Right renal pelvis (tissue), 4 donors: ENCODE measurements around the gene NOTCH2. TPM values are rescaled to one million over a fixed set of nuclear protein-coding genes. Genes with fewer than 3 reads are reported as not detected.
A peak's percentile ranks its signal among the peaks of the same experiment; 100 is the strongest.
"Not testable (repeated sequence)": the region's sequence is repeated elsewhere in the genome, so short reads cannot be mapped to it uniquely, and the experiment has no call there.

Source experiments
- DNase-seq, 4 donors: peaks; one replicate each; pipeline ENCODE4 v3.0.0-alpha.2; 2013; ENCODE audit warnings: low read depth in 4 of 4, low spot score in 3 of 4, missing footprints in 1 of 4
- polyA plus RNA-seq, 4 donors: library from polyadenylated mRNA; unstranded; fragments of 120-200 nt; gene quantifications; one replicate each; pipeline ENCODE4 v1.2.1, GENCODE V29; 2013; ENCODE audit not compliant: insufficient read length in 4 of 4

NOTCH2 gene
- polyA plus RNA-seq, result 100 to 1,000 TPM; 144 to 158 (median 149) TPM

GRCh38 chr1:120069067-120069919 is at the start of gene NOTCH2:
Gene NOTCH2 (minus strand): TSS chr1:120069662. CDS start chr1:120069406, 256 bp downstream.
- peak in 1 of 4 donors; percentile 1 for DNase-seq

GRCh38 chr1:120117371-120118177 is 48.1 kb upstream of the NOTCH2 start:
- DNase-seq, result not testable (repeated sequence)

DNA sequence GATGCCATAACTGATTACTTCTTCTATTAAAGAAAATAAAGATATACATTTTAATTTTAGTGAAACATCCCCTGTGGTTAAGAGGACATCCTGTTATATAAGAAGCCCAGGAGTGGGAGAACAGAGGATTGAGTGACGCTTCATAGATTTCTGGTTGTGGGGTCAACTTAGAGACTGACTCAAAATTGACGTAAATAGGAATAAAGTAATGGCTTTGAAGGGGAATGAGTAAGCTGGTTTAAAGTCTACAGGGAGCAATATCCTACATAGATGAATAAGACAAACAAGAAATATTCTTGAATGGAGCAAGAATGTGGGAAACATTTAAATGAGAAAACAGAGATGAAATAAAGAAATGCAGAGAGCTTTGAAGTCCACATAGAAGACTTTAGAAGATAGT is 46.6 kb upstream of the NOTCH2 start:
- not testable (repeated sequence) for DNase-seq

DNA sequence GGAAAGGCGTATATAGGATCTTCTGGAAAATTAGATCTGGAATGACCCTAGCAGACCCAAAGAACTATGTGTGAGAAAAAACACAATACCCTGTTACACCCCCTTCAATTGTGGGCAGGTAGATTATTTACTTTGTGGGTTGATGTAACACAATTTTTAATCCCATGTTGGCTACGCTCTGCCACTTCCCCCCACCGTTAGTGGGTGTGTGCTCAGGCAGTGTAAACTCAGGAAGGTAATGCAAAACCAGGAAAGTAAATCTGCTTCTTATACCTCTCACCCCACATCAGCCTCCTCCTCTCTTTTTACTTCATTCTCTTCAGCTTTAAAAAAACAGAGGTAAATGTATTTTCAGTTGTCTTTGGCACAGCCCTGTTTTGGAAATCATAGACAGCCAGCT is 43.7 kb upstream of the NOTCH2 start:
- DNase-seq, result not testable (repeated sequence)

DNA sequence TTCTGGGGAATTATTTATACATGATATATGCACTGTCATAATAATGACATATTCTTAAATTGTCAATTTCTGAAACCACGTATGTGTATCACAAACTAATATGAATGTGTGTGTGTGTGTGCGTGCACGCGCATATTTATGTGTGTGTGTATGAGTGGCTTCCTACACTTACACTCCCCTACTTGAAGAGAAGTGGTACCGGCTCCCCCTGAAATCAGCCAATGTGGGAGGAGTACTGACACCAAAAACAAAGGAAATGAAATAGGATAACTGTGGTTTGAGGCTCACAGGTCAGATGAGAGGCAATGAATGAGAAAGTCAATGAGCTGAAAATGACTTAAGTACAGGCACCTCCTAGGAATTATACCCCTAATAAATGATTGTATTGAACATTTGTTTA is 42.8 kb upstream of the NOTCH2 start:
- DNase-seq, result not testable (repeated sequence)

GRCh38 chr1:120111771-120112170 is 42.3 kb upstream of the NOTCH2 start:
- DNase-seq, result not testable (repeated sequence)

GRCh38 chr1:120111008-120111407 is 41.5 kb upstream of the NOTCH2 start:
- not testable (repeated sequence) for DNase-seq

GRCh38 chr1:120109656-120110055 is 40.2 kb upstream of the NOTCH2 start:
- not testable (repeated sequence) for DNase-seq

GRCh38 chr1:120109180-120109579 is 39.7 kb upstream of the NOTCH2 start:
- not testable (repeated sequence) for DNase-seq

- not testable (repeated sequence) for DNase-seq
Measured at GRCh38 chr1:120105288-120105687, 35.8 kb upstream of the NOTCH2 start.

DNA sequence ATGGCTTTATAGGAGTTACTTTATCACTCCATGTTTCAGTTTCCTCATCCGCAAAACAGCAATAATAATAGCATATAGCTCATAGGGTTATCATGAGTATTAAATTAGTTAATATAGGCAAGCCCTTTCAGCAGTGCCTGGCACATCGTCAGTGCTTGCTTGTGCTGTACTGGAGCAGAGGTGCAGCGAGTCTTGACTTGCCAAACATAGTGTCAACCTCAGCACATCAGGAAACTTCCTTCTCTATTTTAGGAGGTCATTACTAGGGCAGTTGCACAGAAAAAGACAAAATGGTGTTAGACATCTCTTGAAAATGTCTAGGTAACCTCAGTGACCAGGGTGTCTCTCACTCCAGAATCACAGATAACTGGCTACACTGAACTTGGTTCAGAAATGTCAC is 34.3 kb upstream of the NOTCH2 start:
- not testable (repeated sequence) for DNase-seq

- DNase-seq, result not testable (repeated sequence)
Measured at GRCh38 chr1:120101593-120101992, 32.1 kb upstream of the NOTCH2 start.

- DNase-seq, result not testable (repeated sequence)
Measured at GRCh38 chr1:120100590-120100989, 31.1 kb upstream of the NOTCH2 start.

DNA sequence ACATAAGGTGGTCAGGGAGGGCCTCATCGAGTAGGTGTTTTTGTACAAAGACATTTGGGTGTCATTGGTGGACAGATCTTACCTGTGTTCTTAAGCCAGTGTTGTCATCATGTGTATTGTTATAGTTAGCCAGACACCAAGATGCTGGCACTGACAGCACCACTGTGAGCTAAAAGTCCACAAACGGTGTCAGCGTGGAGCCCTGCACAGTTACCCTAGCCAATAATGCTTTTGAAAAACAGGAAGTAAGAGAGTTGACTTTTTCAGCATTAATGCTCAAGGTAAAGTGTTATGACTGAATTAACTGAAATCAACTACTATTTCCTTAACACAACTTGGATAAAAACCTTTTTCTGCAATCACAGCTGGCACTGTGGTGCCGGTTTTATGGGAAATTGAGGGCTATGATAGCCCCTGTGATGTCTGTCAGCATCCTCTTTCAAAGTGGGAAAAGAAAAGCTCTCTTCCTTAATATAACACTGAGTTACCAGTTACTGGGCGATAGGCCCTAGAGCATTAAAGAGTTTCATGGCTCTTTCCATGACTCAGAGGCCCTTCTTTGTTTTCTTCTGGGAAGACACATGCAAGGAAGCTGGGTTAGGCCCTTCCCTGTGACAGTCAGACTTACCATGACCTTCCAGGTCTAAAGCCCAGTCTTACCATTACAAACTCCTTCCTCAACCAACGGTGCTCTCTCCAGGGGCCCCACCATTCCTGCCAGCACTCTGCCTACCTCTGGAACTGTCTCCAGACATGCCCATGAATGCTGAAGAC is 29.7 kb upstream of the NOTCH2 start:
- DNase-seq, result not testable (repeated sequence)

DNA sequence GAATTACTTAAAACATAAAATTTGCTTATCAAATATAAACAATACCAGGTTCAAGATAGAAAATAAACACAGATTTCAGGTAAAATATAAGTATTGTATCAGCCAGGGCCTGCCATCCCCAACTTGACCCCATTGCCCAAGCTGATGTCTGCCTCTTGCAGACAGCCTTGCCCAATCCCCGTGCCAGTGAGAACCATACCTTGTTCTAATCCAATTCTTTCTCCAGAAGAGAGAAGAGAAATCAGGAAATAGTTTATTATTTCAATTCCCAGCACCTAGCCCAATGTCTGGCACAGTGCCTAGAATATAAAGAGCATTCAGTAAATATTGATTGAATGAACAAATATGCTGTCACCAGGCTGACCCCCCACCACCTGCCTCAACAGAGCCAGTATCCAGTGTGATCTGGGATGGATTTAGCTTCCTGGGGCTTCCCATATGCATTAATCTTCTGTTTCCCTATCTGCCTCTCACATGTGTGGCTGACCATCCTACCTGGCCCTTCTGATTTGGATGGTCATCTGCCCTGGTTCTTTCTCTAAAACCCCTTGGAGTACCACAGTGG is 27.6 kb upstream of the NOTCH2 start:
- DNase-seq, result not testable (repeated sequence)

- not testable (repeated sequence) for DNase-seq
Measured at GRCh38 chr1:120093548-120094181, 24.2 kb upstream of the NOTCH2 start.

- not testable (repeated sequence) for DNase-seq
Measured at GRCh38 chr1:120092232-120093218, 23.1 kb upstream of the NOTCH2 start.

DNA sequence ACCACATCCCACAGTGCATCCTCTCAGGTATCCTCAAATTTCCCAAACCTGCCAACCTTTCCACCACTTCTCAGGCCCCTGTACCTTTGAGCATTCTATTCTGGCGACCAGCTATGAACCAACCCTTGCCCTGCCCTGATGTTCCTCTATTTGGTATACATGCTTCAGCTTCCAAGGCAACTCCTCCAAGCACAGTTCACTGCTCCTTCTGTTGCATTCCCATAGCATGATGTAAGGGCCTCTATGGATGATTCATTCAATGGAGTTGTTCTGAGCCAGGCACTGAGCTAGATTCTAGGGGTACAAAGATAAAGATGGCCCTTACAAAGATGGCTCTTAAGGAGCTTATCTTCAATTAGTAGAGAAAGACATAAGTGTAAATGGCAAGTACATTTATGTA is 21.4 kb upstream of the NOTCH2 start:
- DNase-seq, result not testable (repeated sequence)
